Aorta (tissue), 5 donors: ENCODE results near the gene PELI3. TPM values are rescaled to one million over a fixed set of nuclear protein-coding genes. Genes with fewer than 3 reads are reported as not detected.

Experiments
- ATAC-seq: fragments of 200-7000 bp; cut with Tn5 transposase; one replicate; pipeline ENCODE4 v1.9.1; 2022; ENCODE audit warnings: moderate library complexity; ENCODE audit not compliant: low FRiP score
- DNase-seq, 2 donors: peaks; one replicate each; pipeline ENCODE4 v3.0.0-alpha.2; 2020
- H3K27ac ChIP-seq, 2 donors: one replicate each; pipeline ENCODE4 v1.5.1; 2013; ENCODE audit warnings: low read length in 2 of 2, mild to moderate bottlenecking in 2 of 2, moderate library complexity in 2 of 2, control low read depth in 1 of 2, inconsistent platforms in 1 of 2, low read depth in 1 of 2
- H3K27me3 ChIP-seq, 2 donors: one replicate each; pipeline ENCODE4 v1.6.1; 2013; ENCODE audit warnings: control low read depth in 1 of 2, low read length in 1 of 2, mild to moderate bottlenecking in 1 of 2, moderate library complexity in 1 of 2; ENCODE audit not compliant: insufficient read depth in 2 of 2, control insufficient read depth in 1 of 2
- H3K36me3 ChIP-seq, 2 donors: one replicate each; pipeline ENCODE4 v1.6.1; 2013; ENCODE audit warnings: control low read depth in 1 of 2, low read length in 1 of 2, mild to moderate bottlenecking in 1 of 2; ENCODE audit not compliant: insufficient read depth in 2 of 2, control insufficient read depth in 1 of 2
- H3K4me1 ChIP-seq, 2 donors: one replicate each; pipeline ENCODE4 v1.6.1; 2013; ENCODE audit warnings: low read length in 2 of 2, control low read depth in 1 of 2, mild to moderate bottlenecking in 1 of 2, moderate library complexity in 1 of 2; ENCODE audit not compliant: insufficient read depth in 2 of 2, control insufficient read depth in 1 of 2
- H3K4me3 ChIP-seq, 2 donors: one replicate each; pipeline ENCODE4 v1.5.1; 2013; ENCODE audit warnings: low read length in 2 of 2, control low read depth in 1 of 2, mild to moderate bottlenecking in 1 of 2
- H3K9me3 ChIP-seq: one replicate; pipeline ENCODE4 v1.6.1; 2013; ENCODE audit warnings: mild to moderate bottlenecking, low read length; ENCODE audit not compliant: control insufficient read depth
- WGBS, 2 donors: extraction: QIAGEN DNeasy Blood & Tissue Kit; methylation state at CpG; one replicate each; pipeline ENCODE4 v1.1.7; 2013; 5-methylcytosine and 5-hydroxymethylcytosine counted together
- intact Hi-C, 2 donors: fragments of 100-400 bp; cut with DNase I; formaldehyde crosslinking; loops; one replicate each; pipeline versions ENCODE4 v1.14.2 to v1.15.0; 2022
- polyA plus RNA-seq, 2 donors: library from polyadenylated mRNA; stranded (reverse); fragments of 200-250 nt; gene quantifications; one replicate each; pipeline ENCODE4 v1.2.3, GENCODE V29; 2013
- total RNA-seq, 2 donors: library from RNA; stranded (reverse); fragmentation: NEBNext Ultra II Directional; extraction: Animal tissue kit (Norgen Biotek cat#: 25700); gene quantifications; one replicate each; pipeline ENCODE4 v1.2.1, GENCODE V29; 2021
- donor health status: healthy with polysubstance abuse.
- donor health status: Bipolar disorder and iron deficiency.
- donor health status: DM: no; HTN: no; CAD: no.
- donor health status: DM: no; HTN: no; CAD: no.
- donor health status: DM: yes; HTN: yes; CAD: no.

PELI3 gene
- total and polyA plus RNA-seq, 4 donors = 11.5 to 16.3 (median 15.0) TPM

DNA sequence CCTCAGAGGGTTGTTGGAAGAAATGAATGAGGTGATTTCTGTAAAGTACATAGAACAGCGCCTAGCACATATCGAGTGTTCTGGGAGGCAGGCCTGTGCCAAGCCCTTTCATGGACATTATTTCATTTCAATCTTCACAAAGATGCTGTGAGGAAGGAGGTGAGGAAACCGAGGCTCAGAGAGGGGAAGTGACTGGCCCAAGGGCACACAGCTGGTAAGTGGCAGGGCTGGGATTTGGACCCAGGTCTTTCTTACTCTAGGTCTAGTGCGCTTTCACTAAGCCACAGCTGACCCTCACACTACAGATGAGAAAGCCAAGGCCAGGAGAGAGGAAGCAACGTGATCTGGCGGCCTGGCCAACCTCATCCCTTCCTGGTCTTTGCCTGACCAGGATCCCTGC, 2.0 kb downstream of the PELI3 start:
- Histone ChIP-seq H3K27ac (no peak overlapping the region), H3K27me3 (no peaks in the 10 kb centered on the region), H3K4me1 (no peaks in the 10 kb centered on the region), H3K36me3 (no peaks in the 10 kb centered on the region), H3K9me3 (no peaks in the 10 kb centered on the region), H3K4me3 (no peak overlapping the region)
- no peak for ATAC-seq
- 76 to 92% methylated on average over 6 of the region's 6 CpGs for WGBS, 2 donors
- intact Hi-C loops = no loop called here
- no peak for DNase-seq

DNA sequence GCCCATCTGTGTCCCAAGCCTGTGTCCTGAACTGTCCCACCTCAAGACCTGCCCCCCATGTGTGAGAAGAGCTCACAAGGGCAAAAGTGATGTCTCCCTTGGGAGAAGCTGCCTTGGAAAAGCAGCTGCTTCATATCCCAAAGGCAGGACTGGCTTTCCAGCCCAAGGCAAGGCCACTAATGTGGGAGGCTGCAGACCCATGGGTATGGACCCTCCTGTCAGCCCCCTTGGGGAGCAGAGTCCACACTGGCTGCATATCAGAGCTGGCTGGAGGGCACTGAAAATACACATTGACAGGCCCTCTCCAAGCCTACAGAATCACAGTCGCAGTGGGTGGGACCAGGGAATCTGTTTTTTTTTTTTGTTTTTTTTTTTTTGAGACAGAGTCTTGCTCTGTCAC, 2.7 kb downstream of the PELI3 start:
- H3K36me3 ChIP-seq = no peaks in the 10 kb centered on the region
- DNase-seq (no peak), ATAC-seq (no peak)
- H3K4me1 ChIP-seq = no peaks in the 10 kb centered on the region
- intact Hi-C loops = no loop called here
- no peaks in the 10 kb centered on the region for H3K9me3 ChIP-seq
- no peak overlapping the region for H3K4me3 ChIP-seq
- no peak overlapping the region for H3K27ac ChIP-seq
- 82 to 85% methylated on average over 1 of the region's 1 CpG for WGBS, 2 donors
- no peaks in the 10 kb centered on the region for H3K27me3 ChIP-seq

DNA sequence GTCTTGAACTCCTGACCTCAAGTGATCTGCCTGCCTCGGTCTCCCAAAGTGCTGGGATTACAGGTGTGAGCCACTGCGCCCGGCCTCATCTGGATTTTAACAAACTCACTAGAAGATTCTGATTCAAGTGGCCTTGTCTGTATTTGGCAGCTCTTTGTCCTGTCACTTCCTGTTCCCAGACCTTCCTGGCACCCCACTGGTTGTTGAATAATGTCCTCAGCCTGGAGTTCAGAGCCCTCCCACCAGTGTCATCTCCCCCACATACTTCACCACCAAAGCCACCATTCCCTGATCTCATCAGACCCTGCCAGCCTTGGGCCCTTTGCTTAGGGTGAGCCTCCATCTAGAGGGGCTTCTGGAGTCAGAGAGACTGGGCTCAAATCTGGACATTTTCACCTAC, 3.3 kb downstream of the PELI3 start:
- no peaks in the 10 kb centered on the region for H3K9me3 ChIP-seq
- no peak for DNase-seq
- intact Hi-C loops = no loop called here
- H3K27me3 ChIP-seq = no peaks in the 10 kb centered on the region
- H3K4me3 ChIP-seq = no peak overlapping the region
- WGBS, 2 donors = 91 to 92% methylated on average over 3 of the region's 3 CpGs
- H3K27ac ChIP-seq = no peak overlapping the region
- H3K36me3 ChIP-seq = no peaks in the 10 kb centered on the region
- H3K4me1 ChIP-seq = no peaks in the 10 kb centered on the region
- ATAC-seq = no peak

DNA sequence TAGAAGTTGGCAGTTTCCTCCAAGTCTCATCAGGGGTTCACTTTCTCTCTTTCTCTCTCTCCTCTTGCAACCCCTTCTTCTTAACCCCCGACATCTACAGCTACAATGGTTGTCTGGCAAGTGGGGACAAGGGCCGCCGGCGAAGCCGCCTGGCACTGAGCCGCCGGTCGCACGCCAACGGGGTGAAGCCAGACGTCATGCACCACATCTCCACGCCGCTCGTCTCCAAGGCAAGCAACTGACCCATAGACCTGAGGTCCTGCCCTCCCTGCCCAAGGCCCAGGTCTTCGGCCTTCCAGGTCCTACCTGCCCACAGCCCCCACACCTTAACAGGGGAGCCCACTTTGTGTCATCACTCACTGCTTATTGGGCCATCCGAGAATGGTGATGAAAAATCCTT, 4.4 kb downstream of the PELI3 start:
- WGBS, 2 donors = 92 to 93% methylated on average over 16 of the region's 16 CpGs
- intact Hi-C loops = no loop called here
- no peaks in the 10 kb centered on the region for H3K9me3 ChIP-seq
- no peaks in the 10 kb centered on the region for H3K27me3 ChIP-seq
- DNase-seq (no peak), ATAC-seq (no peak)
- H3K36me3 ChIP-seq = no peaks in the 10 kb centered on the region
- no peaks in the 10 kb centered on the region for H3K4me1 ChIP-seq
- H3K27ac ChIP-seq = no peak overlapping the region
- H3K4me3 ChIP-seq = no peak overlapping the region

DNA sequence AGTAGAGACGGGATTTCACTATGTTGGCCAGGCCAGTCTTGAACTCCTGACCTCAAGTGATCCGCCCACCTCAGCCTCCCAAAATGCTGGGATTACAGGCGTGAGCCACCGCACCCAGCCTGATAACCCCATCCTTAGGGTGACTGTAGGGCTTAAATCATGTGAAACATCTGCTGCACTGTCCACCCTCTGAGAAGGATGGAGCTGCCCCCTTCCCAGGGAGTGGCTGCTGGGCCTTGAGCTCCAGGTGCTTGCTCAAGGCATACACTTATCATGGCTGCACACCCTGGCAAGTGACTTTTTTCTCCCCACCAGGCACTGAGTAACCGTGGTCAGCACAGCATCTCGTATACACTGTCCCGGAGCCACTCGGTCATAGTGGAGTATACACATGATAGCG, 5.3 kb downstream of the PELI3 start:
- Histone ChIP-seq H3K4me3 (no peak overlapping the region), H3K4me1 (no peaks in the 10 kb centered on the region), H3K9me3 (no peaks in the 10 kb centered on the region), H3K36me3 (no peaks in the 10 kb centered on the region), H3K27ac (no peak overlapping the region), H3K27me3 (no peaks in the 10 kb centered on the region)
- 82 to 90% methylated on average over 9 of the region's 9 CpGs for WGBS, 2 donors
- intact Hi-C loops = no loop called here
- ATAC-seq (no peak), DNase-seq (no peak)

DNA sequence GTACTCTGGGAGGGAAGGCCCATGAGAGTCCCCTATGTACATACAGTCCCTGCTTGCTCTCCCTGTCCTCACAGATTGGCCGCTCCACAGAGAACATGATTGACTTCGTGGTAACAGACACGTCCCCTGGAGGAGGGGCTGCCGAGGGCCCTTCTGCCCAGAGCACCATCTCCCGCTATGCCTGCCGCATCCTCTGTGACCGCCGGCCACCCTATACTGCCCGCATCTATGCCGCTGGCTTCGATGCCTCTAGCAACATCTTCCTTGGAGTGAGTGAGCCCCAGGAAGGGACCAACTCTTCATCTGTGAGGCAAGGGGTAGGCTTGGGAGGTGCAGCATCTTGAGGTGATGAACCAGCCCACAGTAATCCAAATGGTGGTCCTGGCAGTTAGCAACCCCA, 6.5 kb downstream of the PELI3 start:
- intact Hi-C loops = no loop called here
- no peak for DNase-seq

DNA sequence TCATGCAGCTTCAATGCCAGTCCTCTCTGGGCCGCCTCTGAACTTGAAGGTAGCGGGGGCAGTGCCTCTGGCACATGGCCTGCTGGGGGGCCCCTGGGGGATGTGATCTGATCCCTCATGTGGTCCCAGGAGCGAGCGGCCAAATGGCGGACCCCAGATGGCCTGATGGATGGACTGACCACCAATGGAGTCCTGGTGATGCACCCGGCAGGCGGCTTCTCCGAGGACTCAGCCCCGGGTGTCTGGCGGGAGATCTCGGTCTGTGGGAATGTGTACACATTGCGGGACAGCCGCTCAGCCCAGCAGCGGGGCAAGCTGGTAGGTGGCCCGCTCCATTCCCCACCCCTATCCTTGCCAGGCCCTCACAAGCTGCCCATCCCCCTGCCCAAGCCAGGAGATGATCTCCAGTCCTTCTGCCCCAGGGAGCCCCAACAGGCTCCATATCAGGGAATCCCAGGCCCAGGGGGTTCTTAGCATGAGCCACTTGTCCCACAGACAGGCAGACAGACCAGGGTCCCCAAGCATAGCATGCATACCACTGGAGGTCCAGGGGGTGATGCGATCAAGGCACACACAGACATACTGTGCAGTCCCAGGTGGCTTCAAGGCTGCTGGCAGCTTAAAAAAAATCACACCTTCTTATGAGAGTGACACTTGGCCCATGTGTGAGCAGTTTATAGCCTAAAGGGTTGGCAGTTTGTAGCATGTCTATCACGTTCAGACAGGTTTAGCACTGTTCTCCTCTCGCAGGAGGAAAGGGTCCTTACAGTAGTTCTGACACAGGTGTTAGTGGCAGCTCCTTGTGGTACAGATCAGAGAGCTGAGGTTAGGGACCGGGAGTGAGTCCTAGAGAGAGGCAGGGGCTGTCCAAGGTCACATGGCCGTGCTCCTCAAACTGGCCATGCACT, 7.2 kb downstream of the PELI3 start:
- Histone ChIP-seq H3K36me3 (no peaks in the 10 kb centered on the region), H3K9me3 (no peaks in the 10 kb centered on the region), H3K27ac (no peak overlapping the region), H3K4me3 (no peak overlapping the region), H3K4me1 (no peaks in the 10 kb centered on the region), H3K27me3 (no peaks in the 10 kb centered on the region)
- no peak for ATAC-seq
- no peak for DNase-seq
- WGBS, 2 donors = 84 to 89% methylated on average over 20 of the region's 20 CpGs
- intact Hi-C loops = no loop called here

More for the DNA sequence above, 6.5 kb downstream of the PELI3 start:
- Histone ChIP-seq H3K4me3 (no peak overlapping the region), H3K9me3 (no peaks in the 10 kb centered on the region), H3K36me3 (no peaks in the 10 kb centered on the region), H3K27me3 (no peaks in the 10 kb centered on the region), H3K4me1 (no peaks in the 10 kb centered on the region), H3K27ac (no peak overlapping the region)
- 88 to 91% methylated on average over 11 of the region's 11 CpGs for WGBS, 2 donors
- ATAC-seq = no peak

DNA sequence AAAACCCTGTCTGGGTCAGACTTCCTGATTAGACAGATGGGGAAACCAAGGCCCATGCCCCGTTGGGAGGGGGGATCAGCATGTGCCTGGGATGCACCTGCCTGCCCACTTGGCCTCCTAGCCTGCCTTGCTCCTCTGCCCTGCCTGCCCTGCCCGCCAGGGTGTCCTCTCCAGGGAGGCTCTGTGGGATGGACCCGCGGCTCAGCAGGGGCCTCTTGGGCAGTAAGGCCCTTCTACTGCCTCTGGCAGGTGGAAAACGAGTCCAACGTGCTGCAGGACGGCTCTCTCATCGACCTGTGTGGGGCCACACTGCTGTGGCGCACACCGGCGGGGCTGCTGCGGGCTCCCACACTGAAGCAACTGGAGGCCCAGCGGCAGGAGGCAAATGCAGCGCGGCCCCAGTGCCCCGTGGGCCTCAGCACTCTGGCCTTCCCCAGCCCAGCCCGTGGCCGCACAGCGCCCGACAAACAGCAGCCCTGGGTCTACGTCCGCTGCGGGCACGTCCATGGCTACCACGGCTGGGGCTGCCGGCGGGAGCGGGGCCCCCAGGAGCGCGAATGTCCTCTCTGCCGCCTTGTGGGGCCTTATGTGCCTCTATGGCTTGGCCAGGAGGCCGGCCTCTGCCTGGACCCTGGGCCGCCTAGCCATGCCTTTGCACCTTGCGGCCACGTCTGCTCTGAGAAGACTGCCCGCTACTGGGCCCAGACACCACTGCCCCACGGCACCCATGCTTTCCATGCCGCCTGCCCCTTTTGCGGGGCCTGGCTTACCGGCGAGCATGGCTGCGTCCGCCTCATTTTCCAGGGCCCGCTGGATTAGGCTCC, 8.9 kb downstream of the PELI3 start:
- no peak overlapping the region for H3K4me3 ChIP-seq
- intact Hi-C loops = no loop called here
- no peak for ATAC-seq
- H3K27me3 ChIP-seq = no peaks in the 10 kb centered on the region
- H3K36me3 ChIP-seq = no peaks in the 10 kb centered on the region
- H3K9me3 ChIP-seq = no peaks in the 10 kb centered on the region
- DNase-seq = peak in 1 of 2 donors; percentile 36
- no peaks in the 10 kb centered on the region for H3K4me1 ChIP-seq
- WGBS, 2 donors = 91 to 92% methylated on average over 42 to 44 of the region's 44 CpGs
- no peak overlapping the region for H3K27ac ChIP-seq
